Keratinocyte (primary cell): ENCODE data around the gene MRPL38.

Experiments
- CTCF ChIP-seq, 3 experiments: IDR thresholded peaks in 1 of 3; conservative IDR thresholded peaks in 1 of 3; optimal IDR thresholded peaks in 1 of 3; 2 replicates in 2 of 3; 3 replicates in 1 of 3; pipeline versions ENCODE3 to v1.5.1; 2011; ENCODE audit warnings: low read length in 3 of 3, mild to moderate bottlenecking in 3 of 3, moderate library complexity in 2 of 3, control low read depth in 1 of 3, inconsistent platforms in 1 of 3; ENCODE audit not compliant: insufficient read depth in 2 of 3; ENCODE audit errors: extremely low read depth in 1 of 3
- EZH2 ChIP-seq: IDR thresholded peaks from one replicate; pipeline ENCODE4 v1.6.1; 2012; ENCODE audit warnings: inconsistent platforms, mild to moderate bottlenecking, low read length, moderate library complexity

GRCh38 chr17:75855310-75856061, 49.2 kb downstream of the MRPL38 start, which contains the start of gene WBP2:
- TF ChIP-seq CTCF (optimal IDR thresholded peaks at IDR 0.05 in 1 of 3, IDR thresholded peaks at IDR 0.05 in 1 of 3, conservative IDR thresholded peaks at IDR 0.05 in 1 of 3; ENCODE audit: extremely low read depth in 1 of 3, insufficient read depth in 2 of 3, low read length in 3 of 3): peak in 1 of 3 experiments; percentile 53
- no peak for TF ChIP-seq EZH2
